NCI-H146 treated with DMSO at 0.1 percent for 48 hours (cell line): ENCODE data around the gene CXCL6.

Source experiments
- DNase-seq: peaks from one replicate; lab custom pipeline; 2025; ENCODE audit not compliant: unreplicated experiment; lab: John Stamatoyannopoulos, UW

CXCL6 gene

DNA sequence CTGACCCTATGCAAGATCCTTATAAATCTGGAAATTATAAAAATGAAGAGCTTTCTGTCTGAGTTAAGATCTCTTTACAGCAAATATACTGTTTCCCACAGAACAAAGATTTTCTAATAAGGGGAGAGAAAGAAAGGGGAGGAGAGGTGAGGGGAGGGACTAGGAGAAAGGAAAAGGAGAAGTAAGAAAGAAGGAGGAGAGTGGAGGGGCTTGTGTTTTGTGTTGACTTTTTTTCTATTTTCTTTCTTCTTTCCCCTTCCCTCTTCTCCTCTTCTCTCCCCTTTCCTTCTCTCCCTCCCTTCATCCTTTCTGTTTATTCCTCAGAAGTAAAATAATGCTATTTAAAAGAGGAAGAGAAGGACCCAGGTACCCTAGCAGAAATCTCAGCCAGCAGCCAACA lies 6.2 kb downstream of the CXCL6 start:
- DNase-seq, result no peak

DNA sequence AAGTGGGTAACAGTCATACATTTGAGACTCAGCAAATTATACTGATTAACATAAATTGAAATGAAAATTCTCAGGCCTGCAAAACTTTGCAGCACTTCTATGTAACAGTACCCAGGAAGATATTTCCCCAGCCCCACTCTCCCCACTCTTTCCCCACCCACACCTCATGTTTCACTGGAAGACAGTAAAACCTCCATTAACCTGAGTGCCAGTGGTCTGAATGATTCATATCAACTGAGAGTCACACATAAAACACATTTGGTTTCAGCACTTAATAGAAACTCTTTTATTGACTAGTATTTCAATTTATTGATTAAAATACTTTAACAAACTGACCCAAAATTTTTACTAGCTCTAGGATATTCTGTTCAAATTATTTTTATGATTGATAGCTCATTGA lies 6.9 kb downstream of the CXCL6 start:
- no peak for DNase-seq

DNA sequence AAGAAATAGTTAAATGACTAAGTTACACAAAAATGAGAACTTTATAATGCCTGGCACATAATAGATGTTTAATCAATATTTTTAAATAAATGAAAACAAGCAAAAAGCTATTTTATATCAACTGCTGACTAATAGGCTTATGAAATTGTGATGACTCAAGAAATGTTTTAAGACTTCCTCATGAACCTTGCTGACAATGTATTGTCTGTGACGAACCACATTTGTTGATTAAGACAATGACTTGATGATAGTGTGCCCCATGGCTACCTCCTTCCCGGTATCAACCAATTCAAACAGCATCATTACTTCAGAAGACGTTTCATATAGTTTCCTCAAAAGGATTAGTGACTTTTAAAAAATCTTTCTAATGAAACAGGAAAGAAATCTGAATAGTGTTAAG lies 7.9 kb downstream of the CXCL6 start:
- no peak for DNase-seq

DNA sequence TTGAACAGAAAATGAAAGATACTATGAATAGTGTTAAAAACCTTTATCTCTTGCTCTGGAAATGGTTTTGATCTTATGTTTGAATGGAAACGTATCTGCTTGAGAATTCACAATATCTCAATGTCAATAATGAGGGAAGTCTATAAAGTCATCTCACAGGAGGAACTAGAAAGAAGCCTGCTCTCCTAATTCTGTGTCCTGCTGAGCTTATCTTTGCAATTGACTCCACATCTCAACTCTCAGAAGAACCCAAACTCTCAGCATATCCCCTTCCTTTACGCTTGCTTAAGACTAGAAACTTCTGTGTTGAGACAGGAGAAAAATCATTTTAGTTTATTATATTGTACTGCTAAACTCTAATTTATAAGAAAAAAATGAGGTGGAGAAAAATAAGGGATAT lies 8.3 kb downstream of the CXCL6 start:
- no peak for DNase-seq

DNA sequence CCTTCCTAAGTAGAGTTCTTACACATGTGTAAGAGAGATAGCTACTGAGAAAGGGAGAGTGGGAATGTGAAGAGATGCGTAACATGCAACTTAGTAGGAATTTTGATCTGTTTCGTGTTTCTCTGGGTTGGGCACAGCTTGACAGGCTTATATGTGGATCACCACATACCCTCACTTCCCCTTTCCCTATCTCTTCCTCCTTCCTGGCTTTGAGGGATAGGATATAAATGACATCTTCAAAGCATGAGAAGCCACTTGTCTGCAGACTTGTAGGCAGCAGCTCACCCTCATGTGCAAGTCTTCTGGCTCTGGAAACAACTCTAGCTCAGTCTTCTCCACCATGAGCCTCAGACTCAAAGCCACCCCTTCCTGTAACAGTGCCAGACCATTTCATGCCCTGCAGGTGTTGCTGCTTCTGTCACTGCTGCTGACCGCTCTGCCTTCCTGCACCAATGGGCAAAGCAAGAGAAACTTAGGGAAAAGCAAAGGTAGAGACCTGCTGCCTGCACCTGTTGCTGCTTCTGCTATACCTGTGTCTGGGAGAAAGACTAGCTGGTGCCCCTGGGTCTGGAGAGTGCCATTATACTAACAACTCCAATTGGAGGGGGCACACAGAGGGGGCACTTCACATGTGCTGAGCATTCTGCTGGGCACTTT lies 11.2 kb downstream of the CXCL6 start:
- no peak for DNase-seq

DNA sequence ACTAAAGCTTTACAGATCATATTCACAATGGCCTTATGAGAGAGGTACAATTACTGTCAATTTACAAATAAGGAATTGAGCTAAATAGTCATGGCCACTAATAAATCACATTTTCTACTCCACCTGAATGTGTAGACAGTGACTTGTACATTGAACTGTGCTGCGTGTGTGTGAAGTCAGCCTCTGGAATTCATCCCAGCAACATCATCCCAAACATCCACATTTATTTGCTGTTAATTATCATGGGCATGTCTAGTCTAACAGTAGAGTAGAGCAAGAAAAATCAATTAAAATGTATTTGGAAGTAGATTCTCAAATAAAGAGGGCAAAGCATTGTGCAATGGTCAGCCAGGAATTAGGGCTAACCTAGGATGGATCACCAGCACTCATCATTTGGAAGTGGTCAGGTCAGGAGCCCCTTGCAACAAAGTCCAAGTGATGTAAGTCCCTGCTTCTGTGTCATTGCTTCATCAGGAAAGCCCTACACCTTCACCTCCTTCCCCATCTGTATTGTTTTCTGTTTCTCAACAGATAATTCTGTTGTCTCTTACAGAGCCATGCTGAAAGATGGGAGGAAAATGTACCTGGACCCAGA lies 11.8 kb downstream of the CXCL6 start:
- no peak for DNase-seq

DNA sequence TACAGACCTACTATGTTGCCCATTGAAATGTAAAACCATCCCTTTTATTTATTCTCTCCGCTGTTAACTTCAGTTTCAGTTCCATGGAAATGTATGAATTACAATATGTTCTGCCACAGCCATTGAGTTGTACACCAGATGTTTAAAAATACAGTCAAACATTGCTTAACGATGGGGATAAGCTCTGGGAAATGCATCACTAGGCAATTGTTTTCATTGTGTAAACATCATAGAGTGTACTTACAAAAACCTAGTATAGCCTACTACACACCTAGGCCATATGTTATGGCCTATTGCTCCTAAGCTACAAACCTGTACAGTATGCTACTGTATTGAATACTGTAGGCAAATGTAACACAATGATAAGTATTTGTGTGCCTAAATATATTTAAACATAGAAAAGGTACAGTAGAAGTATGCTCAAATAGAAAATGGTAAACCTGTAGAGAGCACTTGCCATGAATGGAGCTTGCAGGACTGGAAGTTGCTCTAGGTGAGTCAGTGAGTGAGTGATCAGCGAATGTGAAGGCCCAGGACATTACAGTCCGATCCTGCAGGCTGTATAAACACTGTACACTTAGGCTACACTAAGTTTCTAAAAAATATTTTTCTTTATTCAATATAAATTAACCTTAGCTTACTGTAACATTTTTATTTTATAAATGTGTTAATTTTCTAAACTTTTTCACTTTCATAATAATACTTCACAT lies 13.9 kb downstream of the CXCL6 start:
- DNase-seq, result no peak

DNA sequence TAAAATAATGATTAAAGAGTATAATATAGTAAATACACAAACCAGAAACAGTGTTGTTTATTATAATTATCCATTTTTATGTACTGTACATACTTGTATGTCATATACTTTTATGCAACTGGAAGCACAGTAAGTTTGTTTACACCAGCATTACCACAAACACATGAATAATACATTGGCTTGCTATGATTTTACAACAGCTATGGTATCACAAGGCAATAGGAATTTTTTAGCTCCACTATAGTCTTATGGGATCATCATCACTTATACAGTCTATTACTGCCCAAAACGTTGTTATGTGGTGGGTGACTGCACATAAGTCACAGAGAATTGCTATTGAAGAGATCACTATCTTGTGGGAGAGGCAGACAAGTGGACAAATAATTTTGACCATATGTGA lies 14.8 kb downstream of the CXCL6 start:
- no peak for DNase-seq

DNA sequence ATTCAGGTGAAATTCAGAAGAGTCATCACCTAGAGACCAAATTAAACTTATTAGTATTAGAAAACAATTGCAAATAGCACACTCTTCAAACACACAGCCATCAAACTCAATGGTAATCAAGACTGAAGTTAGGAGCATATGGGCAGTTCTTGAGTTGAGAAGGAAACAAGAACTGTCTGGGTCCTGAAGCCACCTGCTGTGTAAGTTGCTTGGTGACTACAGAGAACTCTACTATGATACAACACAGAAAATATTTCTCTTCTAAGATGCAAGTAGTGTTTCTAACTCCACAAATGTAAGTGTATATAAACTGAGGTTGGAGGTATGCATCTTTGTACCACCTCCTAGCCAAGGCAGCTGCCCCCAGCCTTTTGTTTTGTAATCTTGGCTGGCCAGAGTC lies 16.3 kb downstream of the CXCL6 start:
- no peak for DNase-seq

DNA sequence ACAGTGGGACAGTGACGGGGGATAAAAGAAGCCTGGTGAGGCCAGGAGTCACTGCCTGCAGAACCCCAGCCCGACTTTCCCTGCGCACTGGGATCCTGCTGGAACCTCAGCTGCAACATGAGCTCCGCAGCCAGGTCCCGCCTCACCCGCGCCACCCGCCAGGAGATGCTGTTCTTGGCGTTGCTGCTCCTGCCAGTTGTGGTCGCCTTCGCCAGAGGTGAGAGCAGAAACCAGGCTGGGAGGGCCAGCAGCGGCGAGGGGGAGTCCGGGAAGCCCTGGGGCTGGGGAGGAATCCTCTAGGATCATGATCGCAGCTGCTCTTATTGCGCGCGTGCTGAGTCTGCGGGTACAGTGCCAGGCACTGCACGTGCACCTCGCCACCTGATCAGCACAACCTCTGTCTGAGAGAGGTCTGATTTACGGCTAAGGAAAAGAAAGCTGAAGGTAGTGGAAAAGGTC lies 16.8 kb downstream of the CXCL6 start, which contains the start of gene PF4V1:
Gene PF4V1, plus strand, starts transcription at position 51 of the 459 bp plus-strand sequence. Its CDS starts 67 bp downstream, at position 118.
- DNase-seq, result no peak

DNA sequence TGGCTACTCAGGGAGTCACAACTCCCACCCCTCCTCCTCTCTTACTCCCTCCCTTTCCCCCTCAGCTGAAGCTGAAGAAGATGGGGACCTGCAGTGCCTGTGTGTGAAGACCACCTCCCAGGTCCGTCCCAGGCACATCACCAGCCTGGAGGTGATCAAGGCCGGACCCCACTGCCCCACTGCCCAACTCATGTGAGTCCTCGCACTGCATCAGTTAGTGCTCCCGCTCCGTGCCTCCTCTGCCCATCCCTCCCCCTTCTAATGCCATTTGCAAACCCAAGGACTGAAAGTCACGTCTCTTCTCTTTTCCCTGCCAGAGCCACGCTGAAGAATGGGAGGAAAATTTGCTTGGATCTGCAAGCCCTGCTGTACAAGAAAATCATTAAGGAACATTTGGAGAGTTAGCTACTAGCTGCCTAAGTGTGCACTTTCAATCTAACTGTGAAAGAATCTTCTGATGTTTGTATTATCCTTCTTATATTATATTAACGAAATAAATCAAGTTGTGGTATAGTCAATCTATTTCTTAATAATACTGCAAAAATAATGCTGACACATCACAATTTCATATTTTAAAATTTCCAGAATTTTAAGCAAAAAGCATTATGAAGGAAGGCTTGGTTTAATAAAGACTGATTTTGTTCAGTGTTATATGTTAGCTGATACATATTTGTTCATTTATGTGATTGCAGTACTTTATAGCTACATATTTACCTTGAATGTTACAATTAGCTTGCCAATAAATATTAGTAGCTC lies 17.4 kb downstream of the CXCL6 start:
- no peak for DNase-seq

DNA sequence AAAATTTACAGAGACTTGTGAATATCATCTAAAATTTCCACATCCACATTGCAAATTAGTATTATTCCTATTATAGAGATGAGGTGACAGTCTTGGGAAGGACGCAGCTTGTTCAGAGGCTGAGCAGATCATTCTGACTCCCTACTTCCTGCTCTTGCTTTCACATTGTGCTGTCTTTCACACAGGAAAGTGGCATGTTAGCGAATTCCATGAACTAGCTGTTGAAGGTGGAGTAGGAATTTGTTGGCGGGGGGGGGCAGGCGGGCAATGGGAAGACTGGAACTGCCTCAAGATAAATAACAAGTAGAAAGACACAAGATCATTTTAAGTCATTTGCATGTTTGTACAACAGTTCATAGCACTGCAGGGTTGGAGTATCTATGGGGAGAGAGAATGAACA lies 18.9 kb downstream of the CXCL6 start:
- DNase-seq, result no peak

DNA sequence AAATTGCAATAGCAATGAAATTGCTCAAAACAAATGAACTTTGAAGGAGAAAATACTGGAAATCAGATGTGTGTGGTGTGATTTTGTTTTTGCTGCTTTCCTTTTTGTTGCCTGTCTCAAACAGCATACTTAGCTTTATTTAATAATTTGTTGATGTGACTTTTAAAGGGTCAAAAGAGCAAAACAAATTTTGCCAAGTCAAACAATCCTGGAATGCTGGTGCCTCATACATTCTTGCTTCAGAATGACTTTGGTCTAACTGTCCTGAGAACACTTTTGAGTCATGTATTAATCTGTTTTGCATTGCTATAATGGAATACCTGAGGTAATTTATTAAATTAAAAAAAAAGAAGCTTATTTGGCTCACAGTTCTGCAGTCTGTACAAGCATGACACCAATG lies 20.0 kb downstream of the CXCL6 start:
- DNase-seq, result no peak

DNA sequence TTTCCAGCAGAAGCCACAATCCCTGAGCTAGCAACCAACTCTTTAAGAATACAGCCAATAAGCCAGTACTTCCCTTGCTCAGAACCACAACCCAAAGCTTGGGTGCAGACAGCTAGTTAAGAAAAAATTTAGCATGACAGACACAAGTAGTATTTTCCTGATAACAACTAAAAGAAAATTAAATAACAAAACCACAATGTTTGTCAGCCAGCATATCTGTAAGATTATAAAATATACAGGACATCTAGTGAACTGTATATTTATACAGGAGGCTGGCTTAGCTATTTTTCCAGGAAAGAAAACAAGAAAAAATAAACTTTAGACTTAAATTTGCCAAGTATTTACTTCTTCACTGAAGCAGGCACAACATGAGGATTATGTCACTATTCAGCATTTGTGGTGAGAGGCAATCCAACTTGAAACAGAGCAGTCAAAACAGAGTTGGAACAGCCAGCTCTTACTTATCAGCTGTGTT lies 23.2 kb downstream of the CXCL6 start:
- DNase-seq, result no peak

DNA sequence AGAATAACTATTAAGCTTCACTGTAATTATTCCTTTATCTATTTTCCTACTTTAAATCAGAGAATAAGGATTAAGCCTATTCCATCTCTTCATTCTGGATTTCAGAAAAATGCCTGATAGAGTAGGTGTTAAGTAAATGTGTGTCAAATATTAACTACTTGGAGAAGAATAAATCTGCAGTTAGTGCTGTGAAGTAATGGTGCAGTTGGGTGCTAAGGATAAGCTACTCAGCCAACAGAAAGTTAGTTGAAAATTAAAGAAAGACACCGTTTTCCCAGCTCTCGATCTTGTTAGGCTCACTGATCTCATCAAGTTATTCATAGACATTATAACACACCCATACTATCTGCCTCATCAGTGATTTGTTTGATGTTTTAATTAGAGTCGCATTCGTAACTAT lies 23.7 kb downstream of the CXCL6 start:
- DNase-seq, result no peak

DNA sequence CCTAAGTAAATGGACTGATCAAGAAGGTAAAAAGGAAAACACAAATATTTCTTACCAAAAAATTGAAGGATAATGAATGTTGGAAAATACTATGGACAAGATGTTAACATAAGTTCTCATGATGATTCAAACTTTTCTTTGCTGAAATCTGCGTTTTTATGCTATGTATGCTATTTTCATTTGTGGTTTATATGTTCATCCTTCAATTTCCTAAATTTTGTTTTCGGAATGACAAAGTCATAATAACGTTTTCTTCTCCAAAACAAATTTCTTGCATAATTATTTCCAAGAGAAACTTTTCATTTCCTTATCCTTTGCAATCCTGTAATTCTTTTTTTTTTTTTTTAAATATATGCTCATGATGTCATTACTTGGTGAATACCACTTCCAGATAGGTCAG lies 24.4 kb downstream of the CXCL6 start:
- DNase-seq, result no peak

DNA sequence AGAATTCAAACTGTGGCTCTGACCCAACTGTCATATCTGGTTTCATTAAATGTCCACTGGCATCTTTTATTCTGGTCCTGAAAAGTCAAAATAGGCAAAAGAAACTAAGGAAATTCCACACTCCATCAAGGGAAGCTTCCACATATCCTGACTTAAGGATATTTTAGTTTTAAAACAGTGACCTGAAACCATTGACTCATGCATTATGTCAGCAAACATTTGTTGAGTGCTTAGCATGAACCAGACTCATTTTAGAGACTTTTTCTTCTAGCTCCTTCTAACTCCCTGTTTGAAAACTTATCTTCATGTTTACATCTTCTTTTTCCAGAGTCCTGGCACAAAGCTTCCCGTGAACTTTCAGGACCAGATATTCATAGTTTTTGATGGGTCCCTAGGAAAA lies 25.8 kb downstream of the CXCL6 start:
- no peak for DNase-seq

DNA sequence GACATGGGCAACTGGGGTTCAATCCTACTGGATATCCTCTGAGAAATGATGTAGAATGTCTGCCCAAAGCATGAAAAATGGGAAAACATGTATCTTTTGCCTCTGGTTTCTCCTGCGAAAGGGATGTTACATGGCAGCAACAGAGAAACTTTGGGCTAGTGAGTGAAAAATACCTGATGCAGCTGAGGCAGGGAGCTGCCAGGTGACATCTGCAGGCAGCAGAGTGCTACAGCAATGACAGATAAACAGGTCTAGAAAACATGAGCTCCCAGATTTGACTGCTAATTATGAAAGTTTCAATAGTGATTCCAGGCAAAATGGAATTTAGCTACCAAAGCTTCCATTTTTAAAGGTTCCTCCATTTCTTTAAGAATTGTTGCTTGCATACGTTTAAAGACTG lies 27.9 kb downstream of the CXCL6 start:
- DNase-seq, result no peak

DNA sequence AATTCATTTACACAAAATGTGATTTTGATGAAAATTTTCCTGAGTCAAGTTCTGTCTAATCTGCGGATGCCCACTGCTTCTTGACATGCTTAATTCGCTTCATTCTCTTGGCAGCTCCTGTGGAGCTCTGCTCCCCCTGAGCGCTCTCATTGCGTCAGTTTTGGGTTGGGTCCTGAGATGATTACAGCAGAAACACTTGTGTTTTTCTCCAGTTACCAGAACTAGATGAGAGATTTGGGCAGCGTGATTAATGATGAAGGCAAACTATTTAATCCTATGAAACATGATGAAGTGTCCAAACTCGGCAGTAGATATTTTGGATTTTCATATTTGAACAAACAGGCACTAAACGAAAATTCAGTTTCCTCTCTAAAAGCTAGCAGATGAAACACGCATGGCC lies 28.5 kb downstream of the CXCL6 start:
- no peak for DNase-seq

DNA sequence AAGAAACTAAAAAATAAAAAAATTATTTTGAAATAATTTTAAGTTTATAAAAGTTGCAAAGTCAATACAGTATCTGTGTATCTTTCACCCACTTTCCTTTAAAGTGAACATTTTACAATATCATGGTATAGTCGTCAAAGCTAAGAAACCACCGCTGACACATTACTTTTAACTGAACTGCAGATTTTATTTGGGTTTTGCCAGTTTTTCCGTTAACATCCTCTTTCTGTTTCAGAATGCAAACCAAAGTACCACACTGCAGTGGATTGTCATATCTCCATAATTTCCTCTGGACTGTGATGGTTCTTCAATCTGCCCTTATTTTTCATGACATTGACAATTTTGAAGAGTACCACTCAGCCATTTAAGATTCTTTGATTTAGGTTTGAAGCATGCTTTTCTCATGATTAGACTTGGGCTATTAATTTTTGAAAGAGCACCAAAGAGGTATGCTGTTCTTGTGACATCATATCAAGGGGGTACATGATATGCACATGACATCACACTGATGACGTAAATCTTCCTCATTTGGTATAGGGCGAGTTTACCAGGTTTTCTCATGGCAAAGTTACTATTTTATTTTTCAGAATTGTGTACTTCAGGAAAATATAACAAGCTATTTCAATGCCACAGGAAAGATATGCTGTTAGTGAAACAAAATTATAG lies 29.1 kb downstream of the CXCL6 start:
- DNase-seq, result no peak

DNA sequence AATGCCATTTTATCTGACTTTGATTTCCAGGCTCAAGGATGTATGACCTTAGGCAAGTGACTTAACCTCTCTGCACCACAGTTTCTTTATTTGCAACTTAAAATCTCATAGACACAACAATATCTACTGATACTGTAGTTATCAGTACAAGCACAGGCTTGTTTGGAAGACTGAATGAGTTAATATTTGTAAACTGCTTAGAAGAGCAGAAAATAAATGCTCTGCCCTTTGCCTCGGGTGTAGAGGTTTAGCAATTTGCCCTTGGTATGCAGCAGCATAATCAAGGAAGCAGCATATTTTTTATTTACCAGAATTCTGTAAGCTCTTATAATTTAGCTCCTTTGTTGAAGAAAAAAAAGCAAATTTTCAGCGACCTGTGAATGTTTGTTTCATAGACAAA lies 29.8 kb downstream of the CXCL6 start:
- DNase-seq, result no peak
